ENCODE data around the gene TEX52. TPM values are rescaled to one million over a fixed set of nuclear protein-coding genes. Genes with fewer than 3 reads are reported as not detected.

The TEX52 gene
- total and polyA plus RNA-seq, 2 of the 8 experiments (the other 6 are each of a cell fraction or from before 2014, with no cell fraction given): not detected

DNA sequence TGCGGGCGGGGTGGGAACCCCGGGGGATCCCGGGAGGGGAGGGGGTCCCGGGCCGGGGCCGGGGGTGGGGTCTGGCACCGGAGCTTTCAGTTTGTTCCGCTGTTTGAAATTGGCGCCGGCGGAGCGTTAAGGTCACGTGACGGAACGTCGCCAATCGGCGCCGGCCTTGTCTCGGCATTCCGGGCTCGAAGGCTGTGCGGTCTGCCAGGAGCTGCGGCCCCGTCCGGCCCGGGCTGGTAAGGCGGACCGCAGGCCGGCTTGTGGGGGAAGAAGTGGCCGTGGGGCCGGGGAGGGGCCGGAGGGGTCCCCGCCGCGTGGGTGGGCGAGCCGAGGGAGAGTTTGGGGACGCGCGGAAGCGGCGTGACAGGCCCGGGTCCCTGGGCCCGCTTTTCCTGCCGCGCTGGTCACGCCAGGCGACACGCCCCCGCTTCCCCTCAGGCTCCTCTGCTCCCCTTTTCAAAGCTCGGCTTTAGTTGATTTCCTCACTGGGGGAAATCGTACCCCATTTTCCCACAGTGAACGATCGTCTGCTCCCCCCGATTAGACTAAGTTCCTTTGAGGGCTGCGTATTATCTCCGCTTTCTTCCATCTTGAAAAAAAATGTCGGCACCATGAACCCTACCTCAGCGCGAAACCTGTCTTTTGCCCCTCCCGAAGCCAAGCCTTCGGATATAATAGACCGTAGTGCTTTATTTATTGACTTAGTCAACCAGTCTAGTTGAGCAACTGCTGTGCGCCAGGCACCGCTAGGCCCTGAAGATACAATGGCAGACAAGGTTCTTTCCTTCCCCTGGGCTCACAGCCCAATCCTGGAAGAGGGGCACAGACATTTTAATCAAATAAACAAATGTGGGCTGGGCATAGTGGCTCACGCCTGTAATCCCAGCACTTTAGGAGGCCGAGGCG is 20.5 kb upstream of the TEX52 start, which contains the start of the genes FOXM1 and RHNO1 (continued):
- TF ChIP-seq, protein P1, sequence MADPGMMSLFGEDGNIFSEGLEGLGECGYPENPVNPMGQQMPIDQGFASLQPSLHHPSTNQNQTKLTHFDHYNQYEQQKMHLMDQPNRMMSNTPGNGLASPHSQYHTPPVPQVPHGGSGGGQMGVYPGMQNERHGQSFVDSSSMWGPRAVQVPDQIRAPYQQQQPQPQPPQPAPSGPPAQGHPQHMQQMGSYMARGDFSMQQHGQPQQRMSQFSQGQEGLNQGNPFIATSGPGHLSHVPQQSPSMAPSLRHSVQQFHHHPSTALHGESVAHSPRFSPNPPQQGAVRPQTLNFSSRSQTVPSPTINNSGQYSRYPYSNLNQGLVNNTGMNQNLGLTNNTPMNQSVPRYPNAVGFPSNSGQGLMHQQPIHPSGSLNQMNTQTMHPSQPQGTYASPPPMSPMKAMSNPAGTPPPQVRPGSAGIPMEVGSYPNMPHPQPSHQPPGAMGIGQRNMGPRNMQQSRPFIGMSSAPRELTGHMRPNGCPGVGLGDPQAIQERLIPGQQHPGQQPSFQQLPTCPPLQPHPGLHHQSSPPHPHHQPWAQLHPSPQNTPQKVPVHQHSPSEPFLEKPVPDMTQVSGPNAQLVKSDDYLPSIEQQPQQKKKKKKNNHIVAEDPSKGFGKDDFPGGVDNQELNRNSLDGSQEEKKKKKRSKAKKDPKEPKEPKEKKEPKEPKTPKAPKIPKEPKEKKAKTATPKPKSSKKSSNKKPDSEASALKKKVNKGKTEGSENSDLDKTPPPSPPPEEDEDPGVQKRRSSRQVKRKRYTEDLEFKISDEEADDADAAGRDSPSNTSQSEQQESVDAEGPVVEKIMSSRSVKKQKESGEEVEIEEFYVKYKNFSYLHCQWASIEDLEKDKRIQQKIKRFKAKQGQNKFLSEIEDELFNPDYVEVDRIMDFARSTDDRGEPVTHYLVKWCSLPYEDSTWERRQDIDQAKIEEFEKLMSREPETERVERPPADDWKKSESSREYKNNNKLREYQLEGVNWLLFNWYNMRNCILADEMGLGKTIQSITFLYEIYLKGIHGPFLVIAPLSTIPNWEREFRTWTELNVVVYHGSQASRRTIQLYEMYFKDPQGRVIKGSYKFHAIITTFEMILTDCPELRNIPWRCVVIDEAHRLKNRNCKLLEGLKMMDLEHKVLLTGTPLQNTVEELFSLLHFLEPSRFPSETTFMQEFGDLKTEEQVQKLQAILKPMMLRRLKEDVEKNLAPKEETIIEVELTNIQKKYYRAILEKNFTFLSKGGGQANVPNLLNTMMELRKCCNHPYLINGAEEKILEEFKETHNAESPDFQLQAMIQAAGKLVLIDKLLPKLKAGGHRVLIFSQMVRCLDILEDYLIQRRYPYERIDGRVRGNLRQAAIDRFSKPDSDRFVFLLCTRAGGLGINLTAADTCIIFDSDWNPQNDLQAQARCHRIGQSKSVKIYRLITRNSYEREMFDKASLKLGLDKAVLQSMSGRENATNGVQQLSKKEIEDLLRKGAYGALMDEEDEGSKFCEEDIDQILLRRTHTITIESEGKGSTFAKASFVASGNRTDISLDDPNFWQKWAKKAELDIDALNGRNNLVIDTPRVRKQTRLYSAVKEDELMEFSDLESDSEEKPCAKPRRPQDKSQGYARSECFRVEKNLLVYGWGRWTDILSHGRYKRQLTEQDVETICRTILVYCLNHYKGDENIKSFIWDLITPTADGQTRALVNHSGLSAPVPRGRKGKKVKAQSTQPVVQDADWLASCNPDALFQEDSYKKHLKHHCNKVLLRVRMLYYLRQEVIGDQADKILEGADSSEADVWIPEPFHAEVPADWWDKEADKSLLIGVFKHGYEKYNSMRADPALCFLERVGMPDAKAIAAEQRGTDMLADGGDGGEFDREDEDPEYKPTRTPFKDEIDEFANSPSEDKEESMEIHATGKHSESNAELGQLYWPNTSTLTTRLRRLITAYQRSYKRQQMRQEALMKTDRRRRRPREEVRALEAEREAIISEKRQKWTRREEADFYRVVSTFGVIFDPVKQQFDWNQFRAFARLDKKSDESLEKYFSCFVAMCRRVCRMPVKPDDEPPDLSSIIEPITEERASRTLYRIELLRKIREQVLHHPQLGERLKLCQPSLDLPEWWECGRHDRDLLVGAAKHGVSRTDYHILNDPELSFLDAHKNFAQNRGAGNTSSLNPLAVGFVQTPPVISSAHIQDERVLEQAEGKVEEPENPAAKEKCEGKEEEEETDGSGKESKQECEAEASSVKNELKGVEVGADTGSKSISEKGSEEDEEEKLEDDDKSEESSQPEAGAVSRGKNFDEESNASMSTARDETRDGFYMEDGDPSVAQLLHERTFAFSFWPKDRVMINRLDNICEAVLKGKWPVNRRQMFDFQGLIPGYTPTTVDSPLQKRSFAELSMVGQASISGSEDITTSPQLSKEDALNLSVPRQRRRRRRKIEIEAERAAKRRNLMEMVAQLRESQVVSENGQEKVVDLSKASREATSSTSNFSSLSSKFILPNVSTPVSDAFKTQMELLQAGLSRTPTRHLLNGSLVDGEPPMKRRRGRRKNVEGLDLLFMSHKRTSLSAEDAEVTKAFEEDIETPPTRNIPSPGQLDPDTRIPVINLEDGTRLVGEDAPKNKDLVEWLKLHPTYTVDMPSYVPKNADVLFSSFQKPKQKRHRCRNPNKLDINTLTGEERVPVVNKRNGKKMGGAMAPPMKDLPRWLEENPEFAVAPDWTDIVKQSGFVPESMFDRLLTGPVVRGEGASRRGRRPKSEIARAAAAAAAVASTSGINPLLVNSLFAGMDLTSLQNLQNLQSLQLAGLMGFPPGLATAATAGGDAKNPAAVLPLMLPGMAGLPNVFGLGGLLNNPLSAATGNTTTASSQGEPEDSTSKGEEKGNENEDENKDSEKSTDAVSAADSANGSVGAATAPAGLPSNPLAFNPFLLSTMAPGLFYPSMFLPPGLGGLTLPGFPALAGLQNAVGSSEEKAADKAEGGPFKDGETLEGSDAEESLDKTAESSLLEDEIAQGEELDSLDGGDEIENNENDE (IDR thresholded peaks at IDR 0.05; ENCODE audit: insufficient replicate concordance, low read length): no peak
- TF ChIP-seq CBX8 (IDR thresholded peaks at IDR 0.05; ENCODE audit: borderline replicate concordance, low read depth, low read length): no peak
- peak; percentile 87 for TF ChIP-seq TBP (IDR thresholded peaks at IDR 0.05; ENCODE audit: low read depth, low read length)
- TF ChIP-seq CREB1 (IDR thresholded peaks at IDR 0.05): peak; percentile 50; the same call in 1 of the 2 replicates
- no peak for TF ChIP-seq CEBPB (IDR thresholded peaks at IDR 0.05; ENCODE audit: low read depth, low read length)
- TF ChIP-seq, protein P2, sequence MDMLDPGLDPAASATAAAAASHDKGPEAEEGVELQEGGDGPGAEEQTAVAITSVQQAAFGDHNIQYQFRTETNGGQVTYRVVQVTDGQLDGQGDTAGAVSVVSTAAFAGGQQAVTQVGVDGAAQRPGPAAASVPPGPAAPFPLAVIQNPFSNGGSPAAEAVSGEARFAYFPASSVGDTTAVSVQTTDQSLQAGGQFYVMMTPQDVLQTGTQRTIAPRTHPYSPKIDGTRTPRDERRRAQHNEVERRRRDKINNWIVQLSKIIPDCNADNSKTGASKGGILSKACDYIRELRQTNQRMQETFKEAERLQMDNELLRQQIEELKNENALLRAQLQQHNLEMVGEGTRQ (IDR thresholded peaks at IDR 0.05; ENCODE audit: low read length): peak; percentile 96
- TF ChIP-seq, protein P3, sequence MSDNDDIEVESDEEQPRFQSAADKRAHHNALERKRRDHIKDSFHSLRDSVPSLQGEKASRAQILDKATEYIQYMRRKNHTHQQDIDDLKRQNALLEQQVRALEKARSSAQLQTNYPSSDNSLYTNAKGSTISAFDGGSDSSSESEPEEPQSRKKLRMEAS (IDR thresholded peaks at IDR 0.05): peak; percentile 38
- peak; percentile 56 for TF ChIP-seq KDM4A (IDR thresholded peaks at IDR 0.05; ENCODE audit: low read depth, low read length, severe bottlenecking)
